ENCODE measurements around the gene NGEF. TPM values are rescaled to one million over a fixed set of nuclear protein-coding genes. Genes with fewer than 3 reads are reported as not detected.

Gene NGEF
- total RNA-seq, 6 experiments from 2014 or later: 16.4 to 20.9 (median 20.2) TPM

DNA sequence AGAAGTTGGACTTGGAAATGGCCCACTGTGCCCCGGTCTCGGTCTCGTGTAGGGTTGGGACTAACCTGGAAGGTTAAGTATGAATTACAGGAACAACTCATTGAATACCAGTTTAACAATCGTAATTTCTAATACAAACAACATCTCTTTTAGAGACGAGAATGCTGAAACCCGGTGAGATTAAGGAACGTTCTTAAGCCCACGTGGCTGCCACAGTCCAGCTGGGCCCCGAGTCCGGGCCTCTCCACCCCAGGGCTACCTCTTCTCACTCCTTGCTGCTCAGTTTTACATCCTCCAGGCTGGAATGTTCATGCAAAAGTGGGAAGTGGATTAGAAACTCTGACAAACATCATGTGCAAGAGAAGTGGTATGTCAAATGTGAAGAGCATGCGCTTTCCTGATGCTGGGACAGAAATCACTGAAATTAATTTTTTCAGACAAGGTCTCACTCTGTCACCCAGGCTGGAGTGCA is 29.4 kb downstream of the NGEF start:
- no peak for TF ChIP-seq POLR2A (IDR thresholded peaks at IDR 0.05)
- TF ChIP-seq, protein P1, sequence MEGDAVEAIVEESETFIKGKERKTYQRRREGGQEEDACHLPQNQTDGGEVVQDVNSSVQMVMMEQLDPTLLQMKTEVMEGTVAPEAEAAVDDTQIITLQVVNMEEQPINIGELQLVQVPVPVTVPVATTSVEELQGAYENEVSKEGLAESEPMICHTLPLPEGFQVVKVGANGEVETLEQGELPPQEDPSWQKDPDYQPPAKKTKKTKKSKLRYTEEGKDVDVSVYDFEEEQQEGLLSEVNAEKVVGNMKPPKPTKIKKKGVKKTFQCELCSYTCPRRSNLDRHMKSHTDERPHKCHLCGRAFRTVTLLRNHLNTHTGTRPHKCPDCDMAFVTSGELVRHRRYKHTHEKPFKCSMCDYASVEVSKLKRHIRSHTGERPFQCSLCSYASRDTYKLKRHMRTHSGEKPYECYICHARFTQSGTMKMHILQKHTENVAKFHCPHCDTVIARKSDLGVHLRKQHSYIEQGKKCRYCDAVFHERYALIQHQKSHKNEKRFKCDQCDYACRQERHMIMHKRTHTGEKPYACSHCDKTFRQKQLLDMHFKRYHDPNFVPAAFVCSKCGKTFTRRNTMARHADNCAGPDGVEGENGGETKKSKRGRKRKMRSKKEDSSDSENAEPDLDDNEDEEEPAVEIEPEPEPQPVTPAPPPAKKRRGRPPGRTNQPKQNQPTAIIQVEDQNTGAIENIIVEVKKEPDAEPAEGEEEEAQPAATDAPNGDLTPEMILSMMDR (IDR thresholded peaks at IDR 0.05): no peak
- Histone ChIP-seq H3K27ac (no peak overlapping the region), H3K4me3 (no peak overlapping the region), H3K36me3 (no peaks in the 10 kb centered on the region), H3K27me3 (no peaks in the 10 kb centered on the region), H3K9me3 (no peaks in the 10 kb centered on the region), H3K4me1 (peaks cover 0 to 6% (median 0%) of the 10 kb centered on the region in 4 donors)
- 66% methylated on average over 7 of the region's 11 CpGs for WGBS (ENCODE audit: insufficient coverage, low coverage, low lambda C conversion rate, missing lambda C conversion rate)
- DNase-seq (no peak), ATAC-seq (no peak)
- intact Hi-C loops (cut with DNase I): no loop called here

DNA sequence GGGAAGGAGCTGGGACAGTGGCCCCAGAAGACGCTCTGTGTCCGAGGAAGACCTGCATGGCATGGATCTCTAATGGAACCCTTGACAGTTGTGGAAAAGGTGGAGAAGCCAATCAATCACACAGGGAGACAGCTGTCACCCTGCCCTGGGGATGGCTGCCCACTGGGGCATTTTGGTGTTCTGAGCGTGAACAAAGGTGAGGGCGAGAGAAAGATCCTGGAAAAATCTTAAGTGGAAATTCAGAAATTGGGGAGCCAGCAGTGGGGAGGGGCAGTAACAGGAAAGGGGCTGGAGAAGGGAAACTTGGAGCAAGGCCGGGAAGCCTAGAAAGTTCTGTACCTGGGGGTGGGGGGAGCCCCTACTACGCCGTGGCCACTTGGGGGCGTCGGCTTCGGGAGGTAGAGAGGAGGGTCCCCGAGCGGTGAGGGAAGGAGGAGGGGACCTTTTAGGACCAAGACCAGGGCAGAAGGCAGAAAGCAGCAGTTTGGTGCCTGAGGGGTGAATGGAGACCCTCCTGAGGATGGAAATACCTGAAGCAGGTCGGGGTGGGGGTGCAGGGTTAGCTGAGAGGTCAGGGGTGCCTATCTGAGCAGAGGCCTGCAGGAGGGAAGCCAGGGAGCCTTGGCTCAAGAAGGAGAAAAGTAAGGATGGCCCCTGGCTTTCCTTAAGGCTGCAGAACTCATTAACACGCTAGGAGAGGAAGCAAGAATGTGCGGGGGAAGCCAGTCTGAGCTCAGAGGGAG is 30.0 kb downstream of the NGEF start:
- H3K27me3 ChIP-seq: no peaks in the 10 kb centered on the region
- no peaks in the 10 kb centered on the region for H3K4me1 ChIP-seq
- no peaks in the 10 kb centered on the region for H3K36me3 ChIP-seq
- 57% methylated on average over 12 of the region's 15 CpGs for WGBS (ENCODE audit: insufficient coverage, low coverage, low lambda C conversion rate, missing lambda C conversion rate)
- ATAC-seq: no peak
- no peak overlapping the region for H3K27ac ChIP-seq
- intact Hi-C loops (cut with DNase I): no loop called here
- H3K4me3 ChIP-seq: no peak overlapping the region
- TF ChIP-seq, protein P1 (IDR thresholded peaks at IDR 0.05): no peak
- TF ChIP-seq POLR2A (IDR thresholded peaks at IDR 0.05): no peak
- no peaks in the 10 kb centered on the region for H3K9me3 ChIP-seq
- DNase-seq: peak in 1 of 3 donors; percentile 37

DNA sequence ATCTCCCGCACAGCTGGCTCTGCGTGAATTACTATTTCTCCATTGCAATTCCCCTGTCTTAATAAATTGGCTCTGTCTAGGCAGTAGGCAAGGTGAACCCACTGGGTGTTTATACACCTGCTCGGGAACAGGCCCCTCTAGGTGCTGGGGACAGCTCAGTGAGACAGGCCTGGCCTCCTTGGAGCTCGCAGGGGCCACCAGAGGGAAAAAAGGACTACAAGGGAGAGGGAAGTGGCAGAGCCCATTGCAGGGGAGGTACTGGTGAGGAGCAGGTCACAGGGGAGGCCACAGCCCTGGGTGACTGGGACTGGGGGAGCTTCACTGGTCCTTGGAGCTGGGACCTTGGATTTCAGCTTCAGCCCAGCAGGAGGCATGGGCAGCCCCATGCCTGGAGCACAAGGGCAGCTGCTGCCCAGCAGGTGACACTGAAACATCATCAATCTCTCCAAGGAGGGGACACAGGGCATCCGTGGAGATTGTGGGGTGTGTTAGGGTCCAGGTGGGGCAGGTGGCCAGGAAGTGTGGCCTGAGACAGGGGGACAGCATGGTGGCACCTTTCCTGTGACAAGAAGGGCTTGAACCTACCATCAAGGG is 31.2 kb downstream of the NGEF start:
- no peak overlapping the region for H3K4me3 ChIP-seq
- H3K36me3 ChIP-seq: no peaks in the 10 kb centered on the region
- H3K9me3 ChIP-seq: no peaks in the 10 kb centered on the region
- DNase-seq: peak in 1 of 3 donors; percentile 31
- H3K27me3 ChIP-seq: no peaks in the 10 kb centered on the region
- peak in 1 of 4 donors; percentile 27 for ATAC-seq
- H3K4me1 ChIP-seq: no peaks in the 10 kb centered on the region
- TF ChIP-seq, protein P1 (IDR thresholded peaks at IDR 0.05): no peak
- intact Hi-C loops (cut with DNase I): no loop called here
- 86% methylated on average over 4 of the region's 5 CpGs for WGBS (ENCODE audit: insufficient coverage, low coverage, low lambda C conversion rate, missing lambda C conversion rate)
- no peak overlapping the region for H3K27ac ChIP-seq

DNA sequence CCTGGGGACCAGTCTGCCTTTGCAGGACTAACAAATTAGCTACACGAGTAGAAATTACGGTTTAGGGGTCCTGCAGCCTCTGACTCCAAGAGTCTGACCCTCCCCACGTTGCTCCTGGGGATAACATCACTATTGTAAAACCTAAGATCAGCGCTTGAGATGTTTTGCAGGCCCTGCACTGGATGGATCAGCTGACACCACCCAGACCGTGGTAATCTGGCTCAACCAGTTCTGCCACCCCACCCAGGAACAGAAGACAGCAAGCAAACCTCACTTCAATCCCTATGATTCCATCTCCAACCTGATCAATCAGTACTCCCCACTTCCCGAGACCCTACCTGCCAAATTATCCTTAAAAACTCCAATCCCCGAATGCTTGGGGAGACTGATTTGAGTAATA is 31.7 kb downstream of the NGEF start:
- no peaks in the 10 kb centered on the region for H3K27me3 ChIP-seq
- DNase-seq (peak in 1 of 3 donors; percentile 4), ATAC-seq (no peak)
- no peak overlapping the region for H3K27ac ChIP-seq
- no peaks in the 10 kb centered on the region for H3K4me1 ChIP-seq
- 88% methylated on average over 2 of the region's 7 CpGs for WGBS (ENCODE audit: insufficient coverage, low coverage, low lambda C conversion rate, missing lambda C conversion rate)
- no peaks in the 10 kb centered on the region for H3K36me3 ChIP-seq
- no peaks in the 10 kb centered on the region for H3K9me3 ChIP-seq
- TF ChIP-seq POLR2A (IDR thresholded peaks at IDR 0.05): no peak
- TF ChIP-seq, protein P1 (IDR thresholded peaks at IDR 0.05): no peak
- no peak overlapping the region for H3K4me3 ChIP-seq
- intact Hi-C loops (cut with DNase I): no loop called here
